Peyer's patch (tissue), 4 donors: ENCODE data around the gene LRRFIP1.

Source experiments
- CTCF ChIP-seq, 6 experiments: fragments of 450-650 bp in 4 of 6; fragments of 200-600 bp in 2 of 6; sonication (generic) in 1 of 6; IDR thresholded peaks; one replicate each; pipeline ENCODE4 v1.5.1; 2017 to 2019; ENCODE audit warnings: antibody characterized with exemption in 6 of 6, mild to moderate bottlenecking in 3 of 6, moderate library complexity in 1 of 6
- POLR2A ChIP-seq, 2 donors: fragments of 450-650 bp; IDR thresholded peaks; one replicate each; pipeline ENCODE4 v1.5.1; 2017; ENCODE audit warnings: antibody characterized with exemption in 2 of 2, mild to moderate bottlenecking in 2 of 2, moderate library complexity in 2 of 2

- TF ChIP-seq POLR2A (IDR thresholded peaks at IDR 0.05), result no peak
- no peak for TF ChIP-seq CTCF (IDR thresholded peaks at IDR 0.05)
Observed at GRCh38 chr2:237760506-237761502, 133.4 kb downstream of the LRRFIP1 start.
